CD14-positive monocyte (primary cell): ENCODE measurements around the gene SPRN. TPM values are rescaled to one million over a fixed set of nuclear protein-coding genes. Genes with fewer than 3 reads are reported as not detected.
"Not testable (repeated sequence)": the region's sequence is repeated elsewhere in the genome, so short reads cannot be mapped to it uniquely, and the experiment has no call there.

Experiments
- DNase-seq, 3 donors: peaks; one replicate each; pipeline ENCODE4 v3.0.0-alpha.2; 2011 to 2022
- H2AFZ ChIP-seq: 2 replicates; pipeline ENCODE4 v1.6.0; 2012; ENCODE audit warnings: mild to moderate bottlenecking, low read depth, low read length, inconsistent platforms; ENCODE audit not compliant: insufficient read depth, poor library complexity, severe bottlenecking
- H3K27ac ChIP-seq, 2 donors: 1 replicate in 1 of 2; 2 replicates in 1 of 2; pipeline ENCODE4 v1.5.1; 2012 to 2013; ENCODE audit warnings: low read length in 2 of 2, control low read depth in 1 of 2, inconsistent platforms in 1 of 2, low read depth in 1 of 2, mild to moderate bottlenecking in 1 of 2
- H3K27me3 ChIP-seq, 2 donors: one replicate each; pipeline versions ENCODE4 v1.6.0 to v1.6.1; 2011 to 2013; ENCODE audit warnings: low read length in 2 of 2; ENCODE audit not compliant: control insufficient read depth in 2 of 2, insufficient read depth in 2 of 2
- H3K36me3 ChIP-seq, 2 donors: replicated peaks in 1 of 2; 1 replicate in 1 of 2; 2 replicates in 1 of 2; pipeline versions ENCODE4 v1.5.1 to v1.6.1; 2012 to 2013; ENCODE audit warnings: low read length in 2 of 2, control low read depth in 1 of 2, inconsistent platforms in 1 of 2, mild to moderate bottlenecking in 1 of 2; ENCODE audit not compliant: insufficient read depth in 2 of 2, control insufficient read depth in 1 of 2
- H3K4me1 ChIP-seq, 2 donors: 1 replicate in 1 of 2; 2 replicates in 1 of 2; pipeline versions ENCODE4 v1.5.1 to v1.6.1; 2012 to 2013; ENCODE audit warnings: low read length in 2 of 2, control low read depth in 1 of 2, inconsistent platforms in 1 of 2, mild to moderate bottlenecking in 1 of 2, moderate library complexity in 1 of 2; ENCODE audit not compliant: insufficient read depth in 2 of 2, control insufficient read depth in 1 of 2
- H3K4me2 ChIP-seq: replicated peaks from 2 replicates; pipeline ENCODE3; 2012; ENCODE audit warnings: low read length, moderate library complexity, mild to moderate bottlenecking; ENCODE audit not compliant: poor library complexity, severe bottlenecking; ENCODE audit errors: extremely low read depth
- H3K4me3 ChIP-seq, 3 experiments: fragments of 200-600 bp in 1 of 3; sonication (generic) in 1 of 3; replicated peaks in 1 of 3; 1 replicate in 2 of 3; 2 replicates in 1 of 3; pipeline ENCODE4 v1.5.1; 2011 to 2013; ENCODE audit warnings: low read length in 3 of 3, mild to moderate bottlenecking in 3 of 3, control low read depth in 2 of 3, low read depth in 2 of 3, inconsistent platforms in 1 of 3, moderate library complexity in 1 of 3
- H3K79me2 ChIP-seq: 2 replicates; pipeline ENCODE4 v1.6.0; 2012; ENCODE audit warnings: mild to moderate bottlenecking, control low read depth, inconsistent platforms, low read length, moderate library complexity; ENCODE audit not compliant: insufficient read depth
- H3K9ac ChIP-seq: 2 replicates; pipeline ENCODE4 v1.6.0; 2017; ENCODE audit warnings: low read length, mild to moderate bottlenecking; ENCODE audit not compliant: insufficient read depth, poor library complexity, severe bottlenecking
- H3K9me3 ChIP-seq, 2 donors: replicated peaks in 1 of 2; 1 replicate in 1 of 2; 2 replicates in 1 of 2; pipeline versions ENCODE4 v1.5.1 to v1.6.1; 2012 to 2013; ENCODE audit warnings: low read length in 2 of 2, control low read depth in 1 of 2; ENCODE audit not compliant: control insufficient read depth in 1 of 2, insufficient read depth in 1 of 2
- H4K20me1 ChIP-seq: 2 replicates; pipeline ENCODE4 v1.6.0; 2012; ENCODE audit warnings: mild to moderate bottlenecking, low read length, control low read depth, moderate library complexity; ENCODE audit not compliant: insufficient read depth
- H3K27ac Mint-ChIP-seq, 7 donors: one replicate each; pipeline ENCODE4 v1.8.0; 2020; ENCODE audit warnings: mild to moderate bottlenecking in 7 of 7, mixed read lengths in 7 of 7, moderate library complexity in 6 of 7, inconsistent platforms in 2 of 7
- H3K27me3 Mint-ChIP-seq, 3 donors: one replicate each; pipeline ENCODE4 v1.8.0; 2021 to 2022; ENCODE audit warnings: low read depth in 3 of 3, mild to moderate bottlenecking in 3 of 3, mixed read lengths in 3 of 3, moderate library complexity in 3 of 3, inconsistent platforms in 1 of 3
- H3K36me3 Mint-ChIP-seq, 2 donors: one replicate each; pipeline ENCODE4 v1.8.0; 2020; ENCODE audit warnings: mixed read lengths in 2 of 2, inconsistent platforms in 1 of 2, mild to moderate bottlenecking in 1 of 2
- H3K4me1 Mint-ChIP-seq: one replicate; pipeline ENCODE4 v1.8.0; 2020; ENCODE audit warnings: mild to moderate bottlenecking, mixed read lengths
- H3K4me3 Mint-ChIP-seq, 2 donors: one replicate each; pipeline ENCODE4 v1.8.0; 2020; ENCODE audit warnings: mild to moderate bottlenecking in 2 of 2, mixed read lengths in 2 of 2, moderate library complexity in 1 of 2
- H3K9me3 Mint-ChIP-seq, 7 donors: one replicate each; pipeline ENCODE4 v1.8.0; 2020 to 2022; ENCODE audit warnings: mixed read lengths in 7 of 7, mild to moderate bottlenecking in 6 of 7, moderate library complexity in 6 of 7, inconsistent platforms in 2 of 7
- WGBS: methylation state at CpG from one replicate; pipeline ENCODE4 v1.1.5; 2013; ENCODE audit warnings: missing lambda C conversion rate; ENCODE audit not compliant: insufficient coverage; 5-methylcytosine and 5-hydroxymethylcytosine counted together
- intact Hi-C, 2 donors: fragments of 100-400 bp; cut with micrococcal nuclease; formaldehyde crosslinking; loops; one replicate each; pipeline versions ENCODE4 v1.15.0 to v1.15.1; 2023
- polyA plus RNA-seq, 3 donors: library from polyadenylated mRNA; depleted of rRNA in 1 of 3; unstranded in 2 of 3; stranded (reverse) in 1 of 3; fragments of 300-500 nt in 2 of 3; fragments of >200 nt in 1 of 3; fragmentation: Illumina TruSeq in 2 of 3; gene quantifications; 1 replicate in 2 of 3; 2 replicates in 1 of 3; pipeline ENCODE4 v1.2.3, GENCODE V29; 2012 to 2021
- TF ChIP-seq, protein P1 (sequence below): fragments of 200-600 bp; IDR thresholded peaks from one replicate; pipeline ENCODE4 v1.8.0; 2022; ENCODE audit warnings: antibody characterized with exemption, mild to moderate bottlenecking

The SPRN gene
- polyA plus RNA-seq, 3 donors: not detected

DNA sequence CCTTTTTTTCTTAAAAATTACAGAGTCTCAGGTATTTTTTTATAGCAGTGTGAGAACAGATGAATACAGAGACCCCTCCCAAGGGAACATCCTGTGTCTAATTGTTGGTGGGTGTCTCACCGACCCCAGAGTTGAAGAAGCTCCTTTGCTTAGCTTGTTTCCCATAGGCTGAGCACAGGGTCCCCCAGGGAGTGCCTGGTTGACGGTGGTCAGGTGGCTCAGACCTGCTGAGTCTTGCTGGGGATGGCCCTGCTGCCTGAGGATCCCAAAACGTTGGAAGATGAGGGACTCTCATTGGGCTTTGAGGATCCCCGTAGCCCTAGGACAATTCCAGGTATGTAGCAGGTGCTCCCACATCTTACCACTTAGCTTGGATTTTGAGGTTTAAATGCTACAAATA, 48.8 kb upstream of the SPRN start:
- Histone ChIP-seq H3K27ac (no peak overlapping the region), H3K9me3 (peaks cover 0 to 3% of the 10 kb centered on the region in 2 donors), H3K27me3 (no peaks in the 10 kb centered on the region), H4K20me1 (no peaks in the 10 kb centered on the region), H3K36me3 (no peaks in the 10 kb centered on the region), H3K4me1 (no peaks in the 10 kb centered on the region), H3K9ac (no peak overlapping the region), H3K79me2 (no peaks in the 10 kb centered on the region), H3K4me3 (no peak overlapping the region), H2AFZ (no peak overlapping the region), H3K4me2 (no peak overlapping the region)
- no peaks in the 10 kb centered on the region for H3K36me3 Mint-ChIP-seq
- H3K27ac Mint-ChIP-seq: no peak overlapping the region
- no peak for DNase-seq
- intact Hi-C loops: no loop called here
- H3K4me1 Mint-ChIP-seq: no peaks in the 10 kb centered on the region
- peaks cover 3 to 7% (median 3%) of the 10 kb centered on the region in 3 donors for H3K27me3 Mint-ChIP-seq
- TF ChIP-seq, protein P1, sequence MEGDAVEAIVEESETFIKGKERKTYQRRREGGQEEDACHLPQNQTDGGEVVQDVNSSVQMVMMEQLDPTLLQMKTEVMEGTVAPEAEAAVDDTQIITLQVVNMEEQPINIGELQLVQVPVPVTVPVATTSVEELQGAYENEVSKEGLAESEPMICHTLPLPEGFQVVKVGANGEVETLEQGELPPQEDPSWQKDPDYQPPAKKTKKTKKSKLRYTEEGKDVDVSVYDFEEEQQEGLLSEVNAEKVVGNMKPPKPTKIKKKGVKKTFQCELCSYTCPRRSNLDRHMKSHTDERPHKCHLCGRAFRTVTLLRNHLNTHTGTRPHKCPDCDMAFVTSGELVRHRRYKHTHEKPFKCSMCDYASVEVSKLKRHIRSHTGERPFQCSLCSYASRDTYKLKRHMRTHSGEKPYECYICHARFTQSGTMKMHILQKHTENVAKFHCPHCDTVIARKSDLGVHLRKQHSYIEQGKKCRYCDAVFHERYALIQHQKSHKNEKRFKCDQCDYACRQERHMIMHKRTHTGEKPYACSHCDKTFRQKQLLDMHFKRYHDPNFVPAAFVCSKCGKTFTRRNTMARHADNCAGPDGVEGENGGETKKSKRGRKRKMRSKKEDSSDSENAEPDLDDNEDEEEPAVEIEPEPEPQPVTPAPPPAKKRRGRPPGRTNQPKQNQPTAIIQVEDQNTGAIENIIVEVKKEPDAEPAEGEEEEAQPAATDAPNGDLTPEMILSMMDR: no peak
- H3K4me3 Mint-ChIP-seq: no peak overlapping the region
- 100% methylated on average over 1 of the region's 4 CpGs for WGBS
- peaks cover 0 to 7% (median 4%) of the 10 kb centered on the region in 7 donors for H3K9me3 Mint-ChIP-seq

DNA sequence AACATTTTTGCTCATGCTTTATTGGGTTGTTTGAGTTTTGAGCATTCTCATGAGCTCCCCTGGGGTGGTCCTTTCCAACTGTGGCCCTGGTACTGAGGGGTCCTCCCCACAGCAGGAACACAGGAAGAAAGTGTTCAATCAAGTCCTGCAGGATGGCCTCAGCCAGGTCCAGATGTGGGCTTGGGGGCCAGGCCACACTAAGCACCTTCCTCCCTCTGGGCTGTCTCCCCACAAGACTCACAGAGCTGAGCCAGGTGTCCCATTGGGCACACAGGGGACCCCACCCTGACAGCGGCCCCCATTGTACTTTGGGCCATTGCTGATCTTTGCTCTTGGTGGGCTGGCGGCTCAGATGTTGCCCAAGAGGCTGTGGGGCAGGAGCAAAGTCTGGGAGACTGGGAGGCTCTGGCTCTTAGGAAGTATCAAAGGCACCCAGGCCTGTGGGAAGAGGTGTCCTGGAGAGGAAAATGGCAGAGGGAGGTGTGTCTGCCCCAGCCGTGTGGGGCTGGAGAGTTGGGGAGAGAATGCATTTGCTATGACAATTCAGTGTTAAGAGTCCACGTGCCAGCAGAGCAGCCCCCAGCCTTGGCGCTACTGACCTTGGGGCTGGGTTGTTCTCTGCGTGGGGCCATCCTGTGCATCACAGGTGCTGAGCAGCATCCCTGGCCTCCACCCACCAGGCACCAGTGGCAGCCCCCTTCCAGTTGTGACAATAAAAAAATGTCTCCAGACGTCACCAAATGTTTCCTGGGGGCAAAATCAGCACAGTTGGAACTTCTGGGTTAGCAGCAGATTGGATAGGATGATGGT, 47.1 kb upstream of the SPRN start:
- TF ChIP-seq, protein P1: no peak
- Histone ChIP-seq H4K20me1 (no peaks in the 10 kb centered on the region), H3K27me3 (no peaks in the 10 kb centered on the region), H2AFZ (no peak overlapping the region), H3K4me3 (no peak overlapping the region), H3K9me3 (peaks cover 0 to 6% of the 10 kb centered on the region in 2 donors), H3K36me3 (no peaks in the 10 kb centered on the region), H3K9ac (no peak overlapping the region), H3K27ac (no peak overlapping the region), H3K4me1 (no peaks in the 10 kb centered on the region), H3K4me2 (no peak overlapping the region), H3K79me2 (no peaks in the 10 kb centered on the region)
- Mint-ChIP-seq H3K9me3 (peaks cover 3 to 7% (median 5%) of the 10 kb centered on the region in 7 donors), H3K4me1 (no peaks in the 10 kb centered on the region), H3K27me3 (peaks cover 1 to 7% (median 7%) of the 10 kb centered on the region in 3 donors), H3K4me3 (no peak overlapping the region), H3K27ac (no peak overlapping the region), H3K36me3 (no peaks in the 10 kb centered on the region)
- intact Hi-C loops: no loop called here
- no peak for DNase-seq
- 91% methylated on average over 6 of the region's 7 CpGs for WGBS

DNA sequence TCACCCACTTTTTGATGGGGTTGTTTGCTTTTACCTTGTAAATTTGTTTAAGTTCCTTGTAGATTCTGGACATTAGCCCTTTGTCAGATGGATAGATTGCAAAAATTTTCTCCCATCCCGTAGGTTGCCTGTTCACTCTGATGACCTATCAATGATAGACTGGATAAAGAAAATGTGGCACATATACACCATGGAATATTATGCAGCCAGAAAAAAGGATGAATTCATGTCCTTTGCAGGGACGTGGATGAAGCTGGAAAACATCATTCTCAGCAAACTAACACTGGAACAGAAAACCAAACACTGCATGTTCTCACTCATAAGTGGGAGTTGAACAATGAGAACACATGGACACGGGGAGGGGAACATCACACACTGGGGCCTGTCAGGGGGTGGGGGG, 44.8 kb upstream of the SPRN start:
- Mint-ChIP-seq H3K27me3 (peaks cover 10 to 12% (median 10%) of the 10 kb centered on the region in 3 donors), H3K9me3 (peaks cover 4 to 11% (median 7%) of the 10 kb centered on the region in 7 donors)
- H3K4me1 Mint-ChIP-seq, H3K9ac ChIP-seq, H3K4me1 ChIP-seq, H3K4me3 Mint-ChIP-seq, H3K4me2 ChIP-seq, H3K9me3 ChIP-seq, H3K27me3 ChIP-seq, H3K27ac Mint-ChIP-seq, H3K4me3 ChIP-seq, H3K27ac ChIP-seq, H3K36me3 ChIP-seq, DNase-seq, H3K79me2 ChIP-seq, H4K20me1 ChIP-seq, H2AFZ ChIP-seq, intact Hi-C loops, H3K36me3 Mint-ChIP-seq: not testable (repeated sequence)
- 100% methylated on average over 1 of the region's 3 CpGs for WGBS
